Vagina (tissue), 2 donors: ENCODE measurements around the gene KLHL29. TPM values are rescaled to one million over a fixed set of nuclear protein-coding genes. Genes with fewer than 3 reads are reported as not detected.

Source experiments
- DNase-seq, 2 donors: peaks; one replicate each; pipeline ENCODE4 v3.0.0-alpha.2; 2017; ENCODE audit errors: extremely low spot score in 2 of 2
- H3K27ac ChIP-seq: fragments of 200-600 bp; sonication (generic); one replicate; pipeline ENCODE4 v1.5.1; 2019
- H3K27me3 ChIP-seq: fragments of 200-600 bp; sonication (generic); one replicate; pipeline ENCODE4 v1.5.1; 2019
- H3K36me3 ChIP-seq, 2 donors: fragments of 200-600 bp; sonication (generic); one replicate each; pipeline ENCODE4 v1.5.1; 2017 to 2019
- H3K4me1 ChIP-seq: fragments of 200-600 bp; sonication (generic); one replicate; pipeline ENCODE4 v1.5.1; 2019
- H3K4me3 ChIP-seq, 2 donors: fragments of 200-600 bp; sonication (generic); 1 replicate in 1 of 2; 2 replicates in 1 of 2; pipeline ENCODE4 v1.5.1; 2016 to 2019
- H3K9me3 ChIP-seq: fragments of 200-600 bp; sonication (generic); one replicate; pipeline ENCODE4 v1.5.1; 2019
- CTCF ChIP-seq, 3 experiments: fragments of 450-650 bp in 2 of 3; fragments of 200-600 bp in 1 of 3; sonication (generic) in 1 of 3; IDR thresholded peaks; one replicate each; pipeline ENCODE4 v1.5.1; 2017 to 2019; ENCODE audit warnings: antibody characterized with exemption in 3 of 3, mild to moderate bottlenecking in 2 of 3, moderate library complexity in 2 of 3
- POLR2A ChIP-seq, 2 donors: fragments of 450-650 bp; IDR thresholded peaks; one replicate each; pipeline ENCODE4 v1.6.1; 2017; ENCODE audit warnings: antibody characterized with exemption in 2 of 2, mild to moderate bottlenecking in 2 of 2, moderate library complexity in 2 of 2
- POLR2AphosphoS5 ChIP-seq, 2 donors: sonication (generic); formaldehyde crosslinking; IDR thresholded peaks; one replicate each; pipeline ENCODE4 v1.9.0; 2017; ENCODE audit warnings: antibody characterized with exemption in 2 of 2, mild to moderate bottlenecking in 2 of 2, low read depth in 1 of 2; ENCODE audit not compliant: insufficient read depth in 1 of 2
- intact Hi-C: fragments of 100-400 bp; cut with DNase I; formaldehyde crosslinking; loops from one replicate; pipeline ENCODE4 v1.15.1; 2023
- total RNA-seq: library from RNA; depleted of rRNA; stranded (reverse); fragments of >200 nt; gene quantifications from one replicate; pipeline ENCODE4 v1.2.3, GENCODE V29; 2016

The KLHL29 gene
- total RNA-seq, 1 donor from 2014 or later = 19.4 TPM

GRCh38 chr2:23485841-23486683, 101.1 kb downstream of the KLHL29 start:
- TF ChIP-seq CTCF (IDR thresholded peaks at IDR 0.05) (no peak), POLR2AphosphoS5 (IDR thresholded peaks at IDR 0.05; ENCODE audit: insufficient read depth in 1 of 2, low read depth in 1 of 2) (no peak), POLR2A (IDR thresholded peaks at IDR 0.05) (no peak)
- H3K9me3 ChIP-seq = no peaks in the 10 kb centered on the region
- intact Hi-C loops = no loop called here
- no peak for DNase-seq
- H3K4me3 ChIP-seq = no peak overlapping the region
- no peak overlapping the region for H3K27ac ChIP-seq
- H3K27me3 ChIP-seq = no peaks in the 10 kb centered on the region
- peaks cover 11% of the 10 kb centered on the region for H3K4me1 ChIP-seq
- H3K36me3 ChIP-seq = no peaks in the 10 kb centered on the region

GRCh38 chr2:23486684-23487075, 101.7 kb downstream of the KLHL29 start:
- H3K9me3 ChIP-seq = no peaks in the 10 kb centered on the region
- intact Hi-C loops = no loop called here
- no peak overlapping the region for H3K4me3 ChIP-seq
- DNase-seq = no peak
- no peak overlapping the region for H3K27ac ChIP-seq
- no peaks in the 10 kb centered on the region for H3K36me3 ChIP-seq
- H3K27me3 ChIP-seq = no peaks in the 10 kb centered on the region
- peaks cover 6% of the 10 kb centered on the region for H3K4me1 ChIP-seq
- TF ChIP-seq POLR2A (IDR thresholded peaks at IDR 0.05) (no peak), POLR2AphosphoS5 (IDR thresholded peaks at IDR 0.05; ENCODE audit: insufficient read depth in 1 of 2, low read depth in 1 of 2) (no peak), CTCF (IDR thresholded peaks at IDR 0.05) (no peak)

GRCh38 chr2:23487735-23488492, 102.9 kb downstream of the KLHL29 start:
- intact Hi-C loops = no loop called here
- Histone ChIP-seq H3K4me3 (no peak overlapping the region), H3K27me3 (no peaks in the 10 kb centered on the region), H3K4me1 (peaks cover 6% of the 10 kb centered on the region), H3K9me3 (no peaks in the 10 kb centered on the region), H3K27ac (no peak overlapping the region), H3K36me3 (no peaks in the 10 kb centered on the region)
- TF ChIP-seq POLR2AphosphoS5 (IDR thresholded peaks at IDR 0.05; ENCODE audit: insufficient read depth in 1 of 2, low read depth in 1 of 2) (no peak), POLR2A (IDR thresholded peaks at IDR 0.05) (no peak)
- DNase-seq = no peak

GRCh38 chr2:23488584-23488983, 103.6 kb downstream of the KLHL29 start:
- H3K27ac ChIP-seq = no peak overlapping the region
- TF ChIP-seq POLR2A (IDR thresholded peaks at IDR 0.05) (no peak), POLR2AphosphoS5 (IDR thresholded peaks at IDR 0.05; ENCODE audit: insufficient read depth in 1 of 2, low read depth in 1 of 2) (no peak), CTCF (IDR thresholded peaks at IDR 0.05) (no peak)
- no peak overlapping the region for H3K4me3 ChIP-seq
- H3K36me3 ChIP-seq = no peaks in the 10 kb centered on the region
- intact Hi-C loops = no loop called here
- H3K9me3 ChIP-seq = no peaks in the 10 kb centered on the region
- H3K4me1 ChIP-seq = peaks cover 6% of the 10 kb centered on the region
- no peaks in the 10 kb centered on the region for H3K27me3 ChIP-seq
- no peak for DNase-seq

GRCh38 chr2:23489471-23490322, 104.7 kb downstream of the KLHL29 start:
- TF ChIP-seq POLR2AphosphoS5 (IDR thresholded peaks at IDR 0.05; ENCODE audit: insufficient read depth in 1 of 2, low read depth in 1 of 2) (no peak), CTCF (IDR thresholded peaks at IDR 0.05) (no peak), POLR2A (IDR thresholded peaks at IDR 0.05) (no peak)
- intact Hi-C loops = no loop called here
- Histone ChIP-seq H3K27me3 (no peaks in the 10 kb centered on the region), H3K36me3 (no peaks in the 10 kb centered on the region), H3K9me3 (no peaks in the 10 kb centered on the region), H3K27ac (no peak overlapping the region), H3K4me1 (peaks cover 6% of the 10 kb centered on the region), H3K4me3 (no peak overlapping the region)
- DNase-seq = no peak
